ENCODE results near the gene EPHA1. TPM values are rescaled to one million over a fixed set of nuclear protein-coding genes. Genes with fewer than 3 reads are reported as not detected.

EPHA1 gene
- total and polyA plus RNA-seq, 7 experiments from 2014 or later = 4.1 to 63.1 (median 33.6) TPM

- CTCF ChIA-PET = interaction anchor here (1.1 kb wide), 1 partner anchor 29 kb away, joined by 3 read pairs; no protein-coding TSS in a partner anchor
- Mint-ChIP-seq H3K9me3 (no peaks in the 10 kb centered on the region), H3K27me3 (no peaks in the 10 kb centered on the region), H3K4me1 (peaks cover 4 to 19% (median 17%) of the 10 kb centered on the region in 7 donors), H3K36me3 (peaks cover 3 to 25% (median 7%) of the 10 kb centered on the region in 5 donors), H3K4me3 (no peak overlapping the region), H3K27ac (peak overlapping the region in 8 of 9 donors; percentile 48 to 90 (median 76))
- ATAC-seq (no peak), DNase-seq (no peak)
- peaks cover 0 to 83% (median 9%) of the 10 kb centered on the region in 3 experiments for H3K36me3 ChIP-seq (ENCODE audit: control insufficient read depth in 2 of 3, insufficient read depth in 3 of 3, low read length in 3 of 3)
- H3K27me3 ChIP-seq (ENCODE audit: control insufficient read depth in 2 of 2, insufficient read depth in 2 of 2, low read length in 2 of 2) = no peaks in the 10 kb centered on the region
- peaks cover 12 to 14% of the 10 kb centered on the region in 2 donors for H3K4me1 ChIP-seq (ENCODE audit: control insufficient read depth in 2 of 2, insufficient read depth in 2 of 2, low read length in 2 of 2)
- no peak overlapping the region for H3K4me3 ChIP-seq (ENCODE audit: low read length)
- intact Hi-C loops (cut with micrococcal nuclease) = no loop called here
- POLR2A ChIA-PET = interaction anchor here (0.6 to 3.8 kb wide), 6 partner anchors 9 to 598 kb away, joined by 3 to 14 read pairs (median 4); no protein-coding TSS in a partner anchor
- peak overlapping the region; percentile 3 for H3K27ac ChIP-seq (ENCODE audit: low read depth, low read length)
- no peaks in the 10 kb centered on the region for H3K9me3 ChIP-seq (ENCODE audit: control insufficient read depth in 2 of 3, low read length in 3 of 3)
These were observed 18.4 kb downstream of the EPHA1 start for GRCh38 chr7:143390104-143390772.

GRCh38 chr7:143389316-143390103, 19.1 kb downstream of the EPHA1 start:
- Histone ChIP-seq H3K36me3 (ENCODE audit: control insufficient read depth in 2 of 3, insufficient read depth in 3 of 3, low read length in 3 of 3) (peaks cover 0 to 76% (median 3%) of the 10 kb centered on the region in 3 experiments), H3K27ac (ENCODE audit: low read depth, low read length) (peak overlapping the region; percentile 3), H3K4me1 (ENCODE audit: control insufficient read depth in 2 of 2, insufficient read depth in 2 of 2, low read length in 2 of 2) (peaks cover 19 to 21% of the 10 kb centered on the region in 2 donors), H3K9me3 (ENCODE audit: control insufficient read depth in 2 of 3, low read length in 3 of 3) (no peaks in the 10 kb centered on the region), H3K27me3 (ENCODE audit: control insufficient read depth in 2 of 2, insufficient read depth in 2 of 2, low read length in 2 of 2) (no peaks in the 10 kb centered on the region), H3K4me3 (ENCODE audit: low read length) (no peak overlapping the region)
- H3K4me3 Mint-ChIP-seq = no peak overlapping the region
- H3K36me3 Mint-ChIP-seq = peaks cover 0 to 22% (median 4%) of the 10 kb centered on the region in 5 donors
- no peaks in the 10 kb centered on the region for H3K27me3 Mint-ChIP-seq
- ChIA-PET CTCF (interaction anchor here (1.1 kb wide), 2 partner anchors 20 to 29 kb away, joined by 3 to 5 read pairs; partner anchors contain the start of gene EPHA1), POLR2A (interaction anchor here (0.6 to 3.8 kb wide), 3 partner anchors 10 to 1071 kb away, joined by 3 to 14 read pairs (median 4); no protein-coding TSS in a partner anchor)
- H3K27ac Mint-ChIP-seq = peak overlapping the region in 8 of 9 donors; percentile 48 to 90 (median 76)
- peaks cover 0 to 16% (median 14%) of the 10 kb centered on the region in 7 donors for H3K4me1 Mint-ChIP-seq
- ATAC-seq = no peak
- DNase-seq = no peak
- intact Hi-C loops (cut with micrococcal nuclease) = loop anchor here in 1 of 2 donors (10.0 kb wide), 1 partner anchor 1445 kb away; the partner anchor contains the start of gene TPK1
- no peaks in the 10 kb centered on the region for H3K9me3 Mint-ChIP-seq

GRCh38 chr7:143388491-143389101, 20.1 kb downstream of the EPHA1 start:
- Histone ChIP-seq H3K27me3 (ENCODE audit: control insufficient read depth in 2 of 2, insufficient read depth in 2 of 2, low read length in 2 of 2) (no peaks in the 10 kb centered on the region), H3K36me3 (ENCODE audit: control insufficient read depth in 2 of 3, insufficient read depth in 3 of 3, low read length in 3 of 3) (peaks cover 0 to 69% (median under 1%) of the 10 kb centered on the region in 3 experiments), H3K27ac (ENCODE audit: low read depth, low read length) (peak overlapping the region; percentile 16), H3K4me1 (ENCODE audit: control insufficient read depth in 2 of 2, insufficient read depth in 2 of 2, low read length in 2 of 2) (peaks cover 25 to 27% of the 10 kb centered on the region in 2 donors), H3K4me3 (ENCODE audit: low read length) (no peak overlapping the region), H3K9me3 (ENCODE audit: control insufficient read depth in 2 of 3, low read length in 3 of 3) (no peaks in the 10 kb centered on the region)
- no peak overlapping the region for H3K4me3 Mint-ChIP-seq
- ChIA-PET CTCF (interaction anchor here (1.1 to 1.3 kb wide), 3 partner anchors 21 to 30 kb away, joined by 3 to 5 read pairs (median 5); partner anchors contain the start of gene EPHA1), POLR2A (interaction anchor here (0.6 to 3.8 kb wide), 4 partner anchors 9 to 1070 kb away, joined by 3 to 14 read pairs (median 4); no protein-coding TSS in a partner anchor)
- no peak for ATAC-seq
- peaks cover 0 to 16% (median 4%) of the 10 kb centered on the region in 5 donors for H3K36me3 Mint-ChIP-seq
- H3K27ac Mint-ChIP-seq = peak overlapping the region in 4 of 9 donors; percentile 48 to 74 (median 58)
- intact Hi-C loops (cut with micrococcal nuclease) = loop anchor here in 1 of 2 donors (10.0 kb wide), 1 partner anchor 1446 kb away; the partner anchor contains the start of gene TPK1
- H3K4me1 Mint-ChIP-seq = peaks cover 0 to 14% (median 10%) of the 10 kb centered on the region in 7 donors
- H3K27me3 Mint-ChIP-seq = no peaks in the 10 kb centered on the region
- H3K9me3 Mint-ChIP-seq = no peaks in the 10 kb centered on the region
- DNase-seq = no peak

- no peaks in the 10 kb centered on the region for H3K27me3 ChIP-seq (ENCODE audit: control insufficient read depth in 2 of 2, insufficient read depth in 2 of 2, low read length in 2 of 2)
- H3K9me3 Mint-ChIP-seq = no peaks in the 10 kb centered on the region
- H3K9me3 ChIP-seq (ENCODE audit: control insufficient read depth in 2 of 3, low read length in 3 of 3) = no peaks in the 10 kb centered on the region
- intact Hi-C loops (cut with micrococcal nuclease) = loop anchor here in 1 of 2 donors (10.0 kb wide), 1 partner anchor 1447 kb away; the partner anchor contains the start of gene TPK1
- H3K4me1 Mint-ChIP-seq = peaks cover 0 to 14% (median 11%) of the 10 kb centered on the region in 7 donors
- peaks cover 0 to 63% (median 0%) of the 10 kb centered on the region in 3 experiments for H3K36me3 ChIP-seq (ENCODE audit: control insufficient read depth in 2 of 3, insufficient read depth in 3 of 3, low read length in 3 of 3)
- H3K36me3 Mint-ChIP-seq = peaks cover 0 to 14% (median 4%) of the 10 kb centered on the region in 5 donors
- H3K4me1 ChIP-seq (ENCODE audit: control insufficient read depth in 2 of 2, insufficient read depth in 2 of 2, low read length in 2 of 2) = peaks cover 25 to 28% of the 10 kb centered on the region in 2 donors
- no peaks in the 10 kb centered on the region for H3K27me3 Mint-ChIP-seq
- H3K4me3 Mint-ChIP-seq = no peak overlapping the region
- CTCF ChIA-PET = interaction anchor here (1.3 kb wide), 1 partner anchor 29 kb away, joined by 5 read pairs; no protein-coding TSS in a partner anchor
- H3K4me3 ChIP-seq (ENCODE audit: low read length) = no peak overlapping the region
- POLR2A ChIA-PET = interaction anchor here (0.9 to 3.8 kb wide), 3 partner anchors 9 to 19 kb away, joined by 3 to 14 read pairs (median 4); no protein-coding TSS in a partner anchor
- H3K27ac ChIP-seq (ENCODE audit: low read depth, low read length) = no peak overlapping the region
- H3K27ac Mint-ChIP-seq = peak overlapping the region in 4 of 9 donors; percentile 5 to 68 (median 34)
- DNase-seq (no peak), ATAC-seq (no peak)
These were observed 20.6 kb downstream of the EPHA1 start for GRCh38 chr7:143388051-143388450.

- Histone ChIP-seq H3K27me3 (ENCODE audit: control insufficient read depth in 2 of 2, insufficient read depth in 2 of 2, low read length in 2 of 2) (no peaks in the 10 kb centered on the region), H3K36me3 (ENCODE audit: control insufficient read depth in 2 of 3, insufficient read depth in 3 of 3, low read length in 3 of 3) (peaks cover 0 to 56% (median 0%) of the 10 kb centered on the region in 3 experiments), H3K9me3 (ENCODE audit: control insufficient read depth in 2 of 3, low read length in 3 of 3) (no peaks in the 10 kb centered on the region), H3K4me3 (ENCODE audit: low read length) (no peak overlapping the region), H3K27ac (ENCODE audit: low read depth, low read length) (peak overlapping the region; percentile 59), H3K4me1 (ENCODE audit: control insufficient read depth in 2 of 2, insufficient read depth in 2 of 2, low read length in 2 of 2) (peaks cover 31 to 35% of the 10 kb centered on the region in 2 donors)
- no peak for DNase-seq
- ATAC-seq = no peak
- POLR2A ChIA-PET = interaction anchor here (3.8 kb wide), 1 partner anchor 20 kb away, joined by 14 read pairs; no protein-coding TSS in a partner anchor
- Mint-ChIP-seq H3K36me3 (peaks cover 0 to 10% (median 4%) of the 10 kb centered on the region in 5 donors), H3K4me3 (no peak overlapping the region), H3K4me1 (peaks cover 0 to 14% (median 12%) of the 10 kb centered on the region in 7 donors), H3K27ac (peak overlapping the region in 3 of 9 donors; percentile 5 to 35 (median 32)), H3K27me3 (no peaks in the 10 kb centered on the region), H3K9me3 (no peaks in the 10 kb centered on the region)
- CTCF ChIA-PET = interaction anchor here (1.3 kb wide), 1 partner anchor 30 kb away, joined by 5 read pairs; no protein-coding TSS in a partner anchor
- intact Hi-C loops (cut with micrococcal nuclease) = loop anchor here in 1 of 2 donors (10.0 kb wide), 1 partner anchor 1447 kb away; the partner anchor contains the start of gene TPK1
These were observed 21.3 kb downstream of the EPHA1 start for GRCh38 chr7:143387156-143387975.

Data from naive thymus-derived CD4-positive, alpha-beta T cell (primary cell).